HepG2 (cell line): ENCODE results near the gene SRP14. TPM values are rescaled to one million over a fixed set of nuclear protein-coding genes. Genes with fewer than 3 reads are reported as not detected.
A peak's percentile ranks its signal among the peaks of the same experiment; 100 is the strongest.

ENCODE experiments used
- ATF7 ChIP-seq, 2 experiments: fragments of 450-650 bp in 1 of 2; sonication (generic) in 1 of 2; formaldehyde crosslinking in 1 of 2; IDR thresholded peaks; 2 replicates each; pipeline versions ENCODE4 v1.4.0 to v1.6.1; 2016 to 2020; ENCODE audit warnings: antibody characterized with exemption in 1 of 2, mild to moderate bottlenecking in 1 of 2, missing genetic modification reagents in 1 of 2
- CREB1 ChIP-seq, 2 experiments: fragments of 450-650 bp in 1 of 2; IDR thresholded peaks; 2 replicates each; pipeline ENCODE4 v1.6.1; 2016 to 2017; ENCODE audit warnings: control low read depth in 1 of 2, mild to moderate bottlenecking in 1 of 2, missing compliant biosample characterization in 1 of 2, missing genetic modification characterization in 1 of 2
- ESRRA ChIP-seq: sonication (generic); formaldehyde crosslinking; IDR thresholded peaks from 2 replicates; pipeline ENCODE4 v1.5.1; 2020; ENCODE audit warnings: mild to moderate bottlenecking, low read depth, missing genetic modification reagents
- IRF1 ChIP-seq: sonication (generic); formaldehyde crosslinking; IDR thresholded peaks from 2 replicates; pipeline ENCODE4 v1.4.0; 2020; ENCODE audit warnings: low read depth, mild to moderate bottlenecking, missing genetic modification reagents
- NFIB ChIP-seq: sonication (generic); formaldehyde crosslinking; IDR thresholded peaks from 2 replicates; pipeline ENCODE4 v1.9.0; 2021; ENCODE audit warnings: missing genetic modification reagents, mild to moderate bottlenecking, borderline replicate concordance
- SMYD3 ChIP-seq: sonication (generic); formaldehyde crosslinking; IDR thresholded peaks from 2 replicates; pipeline ENCODE4 v1.8.1; 2023; ENCODE audit warnings: mild to moderate bottlenecking, missing genetic modification reagents
- ZBTB40 ChIP-seq, 2 experiments: fragments of 450-650 bp in 1 of 2; sonication (generic) in 1 of 2; formaldehyde crosslinking in 1 of 2; IDR thresholded peaks; 2 replicates each; pipeline versions ENCODE4 v1.6.1 to v1.8.0; 2016 to 2022; ENCODE audit warnings: antibody characterized with exemption in 1 of 2, mild to moderate bottlenecking in 1 of 2, missing genetic modification reagents in 1 of 2
- ZFYVE20 ChIP-seq: sonication (generic); formaldehyde crosslinking; IDR thresholded peaks from 2 replicates; pipeline ENCODE4 v1.8.0; 2023; ENCODE audit warnings: low read depth, mild to moderate bottlenecking, moderate library complexity, missing genetic modification reagents, borderline replicate concordance
- ZNF292 ChIP-seq: sonication (generic); formaldehyde crosslinking; IDR thresholded peaks from 2 replicates; pipeline ENCODE4 v1.8.1; 2022; ENCODE audit warnings: mild to moderate bottlenecking, low read depth, missing genetic modification reagents, borderline replicate concordance
- ZNF720 ChIP-seq: sonication (generic); formaldehyde crosslinking; IDR thresholded peaks from 2 replicates; pipeline ENCODE4 v1.4.0; 2020; ENCODE audit warnings: missing genetic modification reagents
- ZNF788 ChIP-seq: sonication (generic); formaldehyde crosslinking; IDR thresholded peaks from 2 replicates; pipeline ENCODE4 v1.5.0; 2020; ENCODE audit warnings: mild to moderate bottlenecking, missing genetic modification reagents, borderline replicate concordance
- ZSCAN29 ChIP-seq: sonication (generic); formaldehyde crosslinking; conservative IDR thresholded peaks from 2 replicates; pipeline ENCODE4 v1.4.0; 2020; ENCODE audit warnings: mild to moderate bottlenecking, missing genetic modification reagents
- polyA plus RNA-seq, 8 experiments: library from polyadenylated mRNA; depleted of rRNA in 3 of 8; stranded (reverse) in 7 of 8; unstranded in 1 of 8; fragments of >200 nt; fragmentation: Illumina TruSeq in 4 of 8; extraction: Trizol in 4 of 8; gene quantifications; 2 replicates each; pipeline versions ENCODE4 v1.2.1 to v1.2.3, GENCODE V29; 2011 to 2016; ENCODE audit warnings: low read depth in 4 of 8, missing spikeins in 1 of 8, mixed read lengths in 1 of 8; ENCODE audit not compliant: insufficient read depth in 1 of 8
- total RNA-seq, 5 experiments: library from RNA; depleted of rRNA; stranded (reverse); fragments of >200 nt; fragmentation: Illumina TruSeq; extraction: Trizol; gene quantifications; 2 replicates each; pipeline ENCODE4 v1.2.3, GENCODE V29; 2016; ENCODE audit warnings: low read depth in 1 of 5
- TF ChIP-seq, protein P1 (sequence below): sonication (generic); formaldehyde crosslinking; IDR thresholded peaks from 2 replicates; pipeline ENCODE4 v1.4.0; 2020; ENCODE audit warnings: mild to moderate bottlenecking, missing genetic modification reagents

Gene SRP14
- total and polyA plus RNA-seq, 2 of the 13 experiments (the other 11 are each of a cell fraction or from before 2014, with no cell fraction given) = 208 to 356 TPM

- TF ChIP-seq ZNF788 (CRISPR knock-in tag) = peak; percentile 65; the same call in 1 of the 2 replicates
- TF ChIP-seq NFIB (CRISPR knock-in tag) = no peak
- TF ChIP-seq ZFYVE20 (CRISPR knock-in tag) = no peak
- peak; percentile 88 for TF ChIP-seq ZNF292 (CRISPR knock-in tag)
- TF ChIP-seq CREB1 (IDR thresholded peaks at IDR 0.05) = no peak
- 0 out of 2 replicates have a peak, but pooled peaks have one; percentile 40 for TF ChIP-seq CREB1 (CRISPR knock-in tag; IDR thresholded peaks at IDR 0.05)
- TF ChIP-seq ATF7 (IDR thresholded peaks at IDR 0.05) = no peak
- TF ChIP-seq ATF7 (CRISPR knock-in tag; IDR thresholded peaks at IDR 0.05) = peak; percentile 84; the same call in 1 of the 2 replicates
- peak; percentile 93 for TF ChIP-seq ESRRA (CRISPR knock-in tag)
- TF ChIP-seq ZSCAN29 (CRISPR knock-in tag) = peak; percentile 79
- no peak for TF ChIP-seq SMYD3
- TF ChIP-seq ZBTB40 (IDR thresholded peaks at IDR 0.05) = no peak
- TF ChIP-seq ZBTB40 (CRISPR knock-in tag; IDR thresholded peaks at IDR 0.05) = peak; percentile 38; the same call in 1 of the 2 replicates
- TF ChIP-seq IRF1 = no peak
- TF ChIP-seq, protein P1, sequence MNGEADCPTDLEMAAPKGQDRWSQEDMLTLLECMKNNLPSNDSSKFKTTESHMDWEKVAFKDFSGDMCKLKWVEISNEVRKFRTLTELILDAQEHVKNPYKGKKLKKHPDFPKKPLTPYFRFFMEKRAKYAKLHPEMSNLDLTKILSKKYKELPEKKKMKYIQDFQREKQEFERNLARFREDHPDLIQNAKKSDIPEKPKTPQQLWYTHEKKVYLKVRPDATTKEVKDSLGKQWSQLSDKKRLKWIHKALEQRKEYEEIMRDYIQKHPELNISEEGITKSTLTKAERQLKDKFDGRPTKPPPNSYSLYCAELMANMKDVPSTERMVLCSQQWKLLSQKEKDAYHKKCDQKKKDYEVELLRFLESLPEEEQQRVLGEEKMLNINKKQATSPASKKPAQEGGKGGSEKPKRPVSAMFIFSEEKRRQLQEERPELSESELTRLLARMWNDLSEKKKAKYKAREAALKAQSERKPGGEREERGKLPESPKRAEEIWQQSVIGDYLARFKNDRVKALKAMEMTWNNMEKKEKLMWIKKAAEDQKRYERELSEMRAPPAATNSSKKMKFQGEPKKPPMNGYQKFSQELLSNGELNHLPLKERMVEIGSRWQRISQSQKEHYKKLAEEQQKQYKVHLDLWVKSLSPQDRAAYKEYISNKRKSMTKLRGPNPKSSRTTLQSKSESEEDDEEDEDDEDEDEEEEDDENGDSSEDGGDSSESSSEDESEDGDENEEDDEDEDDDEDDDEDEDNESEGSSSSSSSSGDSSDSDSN (CRISPR knock-in tag) = peak; percentile 80
- TF ChIP-seq ZNF720 = no peak
Observed at GRCh38 chr15:40087991-40088928, 49.3 kb upstream of the SRP14 start (continued).
